CD4-positive, alpha-beta T cell (primary cell): Measurements from ENCODE around the gene INPP1. TPM values are rescaled to one million over a fixed set of nuclear protein-coding genes. Genes with fewer than 3 reads are reported as not detected.

Experiments
- ATAC-seq: fragments of 200-7000 bp; cut with Tn5 transposase; one replicate; pipeline ENCODE4 v1.10.0; 2022; ENCODE audit warnings: mild to moderate bottlenecking; ENCODE audit not compliant: poor library complexity
- CTCF ChIA-PET: fragments of 350-600 bp; sonication (Branson Sonifier 250); formaldehyde crosslinking; loops from one replicate; lab custom pipeline; 2021; ENCODE audit warnings: antibody characterized with exemption, inconsistent platforms; lab: Charles Lee
- POLR2A ChIA-PET: fragments of 350-600 bp; sonication (Branson Sonifier 250); formaldehyde crosslinking; loops from one replicate; lab custom pipeline; 2021; ENCODE audit warnings: antibody characterized with exemption, inconsistent platforms; lab: Charles Lee
- DNase-seq, 14 experiments: peaks; one replicate each; pipeline ENCODE4 v3.0.0-alpha.2; 2013 to 2020; ENCODE audit warnings: mixed read lengths in 2 of 14
- H3K27ac ChIP-seq, 2 donors: one replicate each; pipeline versions ENCODE4 v1.5.1 to v1.7.0; 2013; ENCODE audit warnings: low read length in 2 of 2, low read depth in 1 of 2, mild to moderate bottlenecking in 1 of 2
- H3K27me3 ChIP-seq, 2 experiments: 1 replicate in 1 of 2; 2 replicates in 1 of 2; pipeline versions ENCODE4 v1.6.1 to v1.7.0; 2013; ENCODE audit warnings: low read length in 2 of 2, control low read depth in 1 of 2, mild to moderate bottlenecking in 1 of 2, moderate library complexity in 1 of 2; ENCODE audit not compliant: insufficient read depth in 2 of 2, control insufficient read depth in 1 of 2
- H3K36me3 ChIP-seq: one replicate; pipeline ENCODE4 v1.6.1; 2013; ENCODE audit warnings: low read length, control low read depth; ENCODE audit not compliant: insufficient read depth
- H3K4me1 ChIP-seq: one replicate; pipeline ENCODE4 v1.6.1; 2013; ENCODE audit warnings: low read length, control low read depth; ENCODE audit not compliant: insufficient read depth
- H3K4me3 ChIP-seq: one replicate; pipeline ENCODE4 v1.5.1; 2013; ENCODE audit warnings: mild to moderate bottlenecking, low read length, moderate library complexity
- H3K9me3 ChIP-seq, 2 experiments: 1 replicate in 1 of 2; 2 replicates in 1 of 2; pipeline versions ENCODE4 v1.6.1 to v1.7.0; 2013; ENCODE audit warnings: low read length in 2 of 2, mild to moderate bottlenecking in 2 of 2, control low read depth in 1 of 2, moderate library complexity in 1 of 2; ENCODE audit not compliant: control insufficient read depth in 1 of 2, insufficient read depth in 1 of 2
- H3K27ac Mint-ChIP-seq: one replicate; pipeline ENCODE4 v1.8.0; 2020; ENCODE audit warnings: mixed read lengths
- H3K27me3 Mint-ChIP-seq: one replicate; pipeline ENCODE4 v1.8.0; 2021; ENCODE audit warnings: mixed read lengths
- H3K36me3 Mint-ChIP-seq: one replicate; pipeline ENCODE4 v1.8.0; 2021; ENCODE audit warnings: low read depth, mixed read lengths
- H3K4me1 Mint-ChIP-seq: one replicate; pipeline ENCODE4 v1.8.0; 2021; ENCODE audit warnings: low read depth, mixed read lengths
- H3K4me3 Mint-ChIP-seq: one replicate; pipeline ENCODE4 v1.8.0; 2020; ENCODE audit warnings: mild to moderate bottlenecking, mixed read lengths
- H3K9me3 Mint-ChIP-seq: one replicate; pipeline ENCODE4 v1.8.0; 2020; ENCODE audit warnings: mixed read lengths
- CTCF ChIP-seq: fragments of 200-600 bp; IDR thresholded peaks from one replicate; pipeline ENCODE4 v1.8.0; 2022; ENCODE audit warnings: antibody characterized with exemption, mild to moderate bottlenecking
- intact Hi-C, 2 experiments: fragments of 100-400 bp; cut with DNase I in 1 of 2; cut with micrococcal nuclease in 1 of 2; formaldehyde crosslinking; loops; one replicate each; pipeline versions ENCODE4 v1.15.1 to v1.9.0; 2023 to 2025; cut with DNase I, micrococcal nuclease
- total RNA-seq, 174 experiments: library from RNA in 2 of 174; stranded (reverse) in 2 of 174; gene quantifications; one replicate each; pipeline ENCODE4 v1.2.3 and lab custom pipeline; 2021 to 2026

Gene INPP1
- total RNA-seq, 2 experiments from 2014 or later = 2.0 to 2.7 TPM

GRCh38 chr2:190402986-190403603 lies 59.7 kb downstream of the INPP1 start:
- no peak overlapping the region for H3K27ac ChIP-seq
- no peak for TF ChIP-seq CTCF
- Mint-ChIP-seq H3K9me3 (no peaks in the 10 kb centered on the region), H3K4me3 (no peak overlapping the region), H3K4me1 (no peaks in the 10 kb centered on the region), H3K36me3 (peaks cover 6% of the 10 kb centered on the region), H3K27ac (no peak overlapping the region), H3K27me3 (no peaks in the 10 kb centered on the region)
- DNase-seq (no peak), ATAC-seq (no peak)
- H3K4me1 ChIP-seq = peaks cover 10% of the 10 kb centered on the region
- no peak overlapping the region for H3K4me3 ChIP-seq
- no peaks in the 10 kb centered on the region for H3K27me3 ChIP-seq
- ChIA-PET CTCF (interaction anchor here (1.3 kb wide), 1 partner anchor 21 kb away, joined by 5 read pairs; no protein-coding TSS in a partner anchor), POLR2A (interaction anchor here (0.6 kb wide), 1 partner anchor 59 kb away, joined by 4 read pairs; no protein-coding TSS in a partner anchor)
- peaks cover 0 to 10% of the 10 kb centered on the region in 2 experiments for H3K9me3 ChIP-seq
- H3K36me3 ChIP-seq = no peaks in the 10 kb centered on the region
- intact Hi-C loops = loop anchor here in 1 of 2 experiments (10.0 kb wide), 1 partner anchor 628 kb away; no protein-coding TSS in a partner anchor

- Histone ChIP-seq H3K4me1 (peaks cover 18% of the 10 kb centered on the region), H3K9me3 (peaks cover 0 to 10% of the 10 kb centered on the region in 2 experiments), H3K27me3 (no peaks in the 10 kb centered on the region), H3K36me3 (no peaks in the 10 kb centered on the region), H3K4me3 (no peak overlapping the region), H3K27ac (no peak overlapping the region)
- Mint-ChIP-seq H3K4me1 (peaks cover 7% of the 10 kb centered on the region), H3K36me3 (peaks cover 13% of the 10 kb centered on the region), H3K4me3 (no peak overlapping the region), H3K27ac (no peak overlapping the region), H3K9me3 (no peaks in the 10 kb centered on the region), H3K27me3 (no peaks in the 10 kb centered on the region)
- DNase-seq = peak in 2 of 14 experiments; percentile 8 to 25
- CTCF ChIA-PET = no interaction called here
- POLR2A ChIA-PET = no interaction called here
- intact Hi-C loops = loop anchor here in 1 of 2 experiments (2.0 to 10.0 kb wide), 2 partner anchors 244 to 630 kb away; partner anchors contain the start of gene NAB1
- TF ChIP-seq CTCF = no peak
- ATAC-seq = no peak
Measured at GRCh38 chr2:190404487-190404886, 61.1 kb downstream of the INPP1 start.

GRCh38 chr2:190405070-190405469 lies 61.7 kb downstream of the INPP1 start:
- no peak overlapping the region for H3K27ac ChIP-seq
- no peak overlapping the region for H3K4me3 ChIP-seq
- Mint-ChIP-seq H3K4me1 (peaks cover 13% of the 10 kb centered on the region), H3K4me3 (no peak overlapping the region), H3K27me3 (no peaks in the 10 kb centered on the region), H3K36me3 (peaks cover 18% of the 10 kb centered on the region), H3K27ac (no peak overlapping the region), H3K9me3 (no peaks in the 10 kb centered on the region)
- H3K36me3 ChIP-seq = no peaks in the 10 kb centered on the region
- POLR2A ChIA-PET = no interaction called here
- no peak for ATAC-seq
- no peak for TF ChIP-seq CTCF
- intact Hi-C loops = loop anchor here (2.0 to 10.0 kb wide), 6 partner anchors 112 to 1272 kb away; partner anchors contain the start of genes NAB1 (in 1 of the 2), NABP1 (in 1 of the 2) and NEMP2 (in 1 of the 2)
- CTCF ChIA-PET = no interaction called here
- peaks cover 0 to 10% of the 10 kb centered on the region in 2 experiments for H3K9me3 ChIP-seq
- H3K27me3 ChIP-seq = no peaks in the 10 kb centered on the region
- H3K4me1 ChIP-seq = peaks cover 21% of the 10 kb centered on the region
- no peak for DNase-seq
